Measurements from ENCODE around the gene SUSD1.
"Not testable (repeated sequence)": the region's sequence is repeated elsewhere in the genome, so short reads cannot be mapped to it uniquely, and the experiment has no call there.

The SUSD1 gene

DNA sequence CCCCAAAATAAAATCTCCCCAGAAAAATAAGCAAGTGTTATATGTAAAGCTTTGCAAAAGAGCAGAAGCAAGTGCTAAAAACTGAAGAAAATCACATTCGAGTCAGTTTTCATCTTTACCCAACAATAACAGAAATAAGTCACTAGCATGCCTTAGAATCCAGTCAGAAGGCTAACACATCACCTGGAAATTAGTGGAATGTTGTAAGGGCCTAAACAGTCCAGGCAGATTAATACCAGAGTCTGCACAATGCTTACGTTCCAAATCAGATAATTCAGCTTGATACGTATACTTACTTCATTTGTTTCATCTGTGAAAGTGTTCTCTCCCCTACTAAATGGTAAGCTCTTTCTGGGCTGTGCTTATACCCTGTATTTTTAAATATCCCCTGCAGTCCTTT, 42.7 kb downstream of the SUSD1 start:
- no peak for DNase-seq (ENCODE audit: low read depth in 2 of 3, low spot score in 2 of 3)

- no peak for DNase-seq (ENCODE audit: low read depth in 2 of 3, low spot score in 2 of 3)
Observed at GRCh38 chr9:112130997-112131396, 44.1 kb downstream of the SUSD1 start.

DNA sequence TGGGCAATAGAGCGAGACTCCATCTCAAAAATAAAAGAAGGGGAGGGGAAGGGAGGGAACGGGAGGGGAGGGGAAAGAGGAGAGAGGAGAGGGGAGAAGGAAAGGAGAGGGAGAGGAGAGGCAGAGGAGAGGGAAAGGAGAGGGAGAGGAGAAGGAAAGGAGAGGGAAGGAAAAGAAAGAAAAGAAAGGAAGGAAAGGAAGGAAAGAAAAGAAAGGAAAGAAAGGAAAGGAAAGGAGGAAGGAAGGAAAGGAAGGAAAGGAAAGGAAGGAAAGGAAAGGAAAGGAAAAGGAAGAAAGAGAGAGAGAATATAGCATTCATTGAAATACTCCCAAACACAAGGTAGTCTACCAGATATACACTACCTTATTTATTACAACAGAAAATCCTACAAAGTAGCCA, 44.8 kb downstream of the SUSD1 start:
- no peak for DNase-seq (ENCODE audit: low read depth in 2 of 3, low spot score in 2 of 3)

GRCh38 chr9:112129246-112129645, 45.9 kb downstream of the SUSD1 start:
- DNase-seq (ENCODE audit: low read depth in 2 of 3, low spot score in 2 of 3), result no peak

- not testable (repeated sequence) for DNase-seq (ENCODE audit: low read depth in 2 of 3, low spot score in 2 of 3)
Observed at GRCh38 chr9:112128399-112128798, 46.7 kb downstream of the SUSD1 start.

DNA sequence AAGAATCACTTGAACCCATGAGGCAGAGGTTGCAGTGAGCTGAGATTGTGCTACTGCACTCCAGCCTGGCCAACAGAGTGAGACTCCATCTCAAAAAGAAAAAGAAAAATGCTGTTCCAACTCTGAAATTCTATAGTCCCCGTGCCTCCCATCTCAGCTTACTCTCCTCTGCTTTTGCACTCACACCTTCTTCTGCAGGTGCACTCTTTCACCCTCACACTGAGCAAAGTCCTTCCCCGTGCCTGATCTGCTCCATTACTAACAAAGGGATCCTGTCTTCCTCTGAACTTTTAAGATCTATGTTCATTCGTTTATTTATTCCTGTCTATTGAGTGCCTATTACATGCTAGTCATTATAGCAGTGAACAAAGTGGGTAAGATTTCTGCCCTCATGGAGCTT, 47.8 kb downstream of the SUSD1 start:
- no peak for DNase-seq (ENCODE audit: low read depth in 2 of 3, low spot score in 2 of 3)

GRCh38 chr9:112125951-112126388, 49.1 kb downstream of the SUSD1 start:
- DNase-seq (ENCODE audit: low read depth in 2 of 3, low spot score in 2 of 3), result no peak

DNA sequence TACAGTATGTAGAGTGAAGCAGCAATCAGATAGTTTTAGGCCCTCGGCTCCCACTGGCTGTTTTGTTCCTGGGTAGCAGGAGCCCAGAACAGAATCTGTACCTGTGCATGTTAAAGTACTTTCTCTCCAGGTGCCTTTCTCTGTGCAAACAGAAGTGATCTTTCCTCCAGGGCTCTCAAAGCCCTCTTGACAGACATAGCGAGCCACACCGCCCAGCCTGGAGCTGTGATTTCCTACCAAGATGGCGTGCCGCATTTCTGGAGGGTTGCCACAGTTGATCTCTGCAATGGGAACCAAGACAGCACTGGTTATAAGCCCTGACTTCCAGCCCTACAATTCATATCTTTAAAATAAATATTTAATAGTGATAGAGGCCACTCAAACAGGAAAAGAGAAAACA, 50.9 kb downstream of the SUSD1 start:
- no peak for DNase-seq (ENCODE audit: low read depth in 2 of 3, low spot score in 2 of 3)

GRCh38 chr9:112121633-112122032, 53.5 kb downstream of the SUSD1 start:
- no peak for DNase-seq (ENCODE audit: low read depth in 2 of 3, low spot score in 2 of 3)

DNA sequence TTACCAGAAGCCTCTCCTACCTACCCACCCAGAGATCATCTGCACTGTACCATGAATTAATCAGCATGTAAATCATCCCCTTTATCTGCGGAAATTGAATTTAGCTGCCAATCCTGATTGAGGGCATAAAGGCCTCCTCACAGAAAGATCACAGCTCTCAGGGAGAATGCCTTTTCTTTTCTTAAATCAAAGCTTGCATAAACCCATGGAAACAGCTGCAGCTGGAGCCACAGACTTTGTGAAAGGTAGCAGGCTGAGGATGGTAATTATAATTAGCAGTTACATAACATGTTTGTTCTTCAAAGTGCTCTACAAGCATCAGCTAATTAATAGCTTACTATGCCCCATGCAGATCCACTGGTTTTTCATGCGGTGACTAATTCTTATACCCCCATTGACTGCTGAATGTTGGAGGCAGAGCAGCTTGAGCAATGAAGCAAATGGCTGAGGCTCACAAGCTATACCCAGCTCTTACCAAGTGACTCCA, 54.6 kb downstream of the SUSD1 start:
- no peak for DNase-seq (ENCODE audit: low read depth in 2 of 3, low spot score in 2 of 3)

GRCh38 chr9:112120030-112120341, 55.1 kb downstream of the SUSD1 start:
- no peak for DNase-seq (ENCODE audit: low read depth in 2 of 3, low spot score in 2 of 3)

DNA sequence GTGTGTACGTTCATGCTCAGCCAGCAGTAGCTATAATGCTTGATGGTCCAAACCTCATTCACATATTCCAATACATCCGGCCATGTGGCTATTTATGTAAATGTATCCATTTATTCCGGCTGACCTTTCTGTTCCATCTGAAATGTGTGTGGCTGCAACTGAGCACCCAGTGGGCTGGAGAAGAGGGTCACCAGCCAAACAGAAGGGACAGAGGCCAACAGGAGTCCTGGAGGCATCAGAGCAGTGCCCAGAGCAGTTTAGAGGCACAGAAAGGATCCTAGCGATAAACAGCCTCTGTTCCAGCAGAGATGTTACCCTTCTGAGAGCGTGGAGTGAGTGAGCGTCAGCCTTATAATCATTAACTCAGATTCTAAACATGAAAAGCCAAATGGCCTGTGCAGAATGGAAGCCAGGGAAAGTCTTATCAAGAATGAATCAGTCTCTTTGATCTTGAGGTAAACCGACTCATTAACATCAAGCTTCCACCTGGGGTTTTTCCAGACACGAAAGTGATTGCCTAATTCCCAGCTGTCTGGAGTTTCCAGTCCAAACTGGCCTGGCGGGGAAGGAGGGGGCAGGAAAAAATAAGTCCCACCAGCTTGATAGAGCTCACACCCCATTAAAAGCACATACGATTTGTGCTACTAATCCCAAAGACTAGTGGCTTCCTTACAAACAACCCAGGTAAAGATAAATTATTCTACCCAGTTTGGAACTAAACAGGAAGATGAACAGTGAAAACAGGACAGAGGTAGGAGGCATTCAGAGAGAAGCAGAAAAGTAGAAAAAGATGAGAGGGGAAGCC, 55.7 kb downstream of the SUSD1 start:
- DNase-seq (ENCODE audit: low read depth in 2 of 3, low spot score in 2 of 3), result no peak

GRCh38 chr9:112118009-112118408, 57.1 kb downstream of the SUSD1 start:
- DNase-seq (ENCODE audit: low read depth in 2 of 3, low spot score in 2 of 3), result no peak

DNA sequence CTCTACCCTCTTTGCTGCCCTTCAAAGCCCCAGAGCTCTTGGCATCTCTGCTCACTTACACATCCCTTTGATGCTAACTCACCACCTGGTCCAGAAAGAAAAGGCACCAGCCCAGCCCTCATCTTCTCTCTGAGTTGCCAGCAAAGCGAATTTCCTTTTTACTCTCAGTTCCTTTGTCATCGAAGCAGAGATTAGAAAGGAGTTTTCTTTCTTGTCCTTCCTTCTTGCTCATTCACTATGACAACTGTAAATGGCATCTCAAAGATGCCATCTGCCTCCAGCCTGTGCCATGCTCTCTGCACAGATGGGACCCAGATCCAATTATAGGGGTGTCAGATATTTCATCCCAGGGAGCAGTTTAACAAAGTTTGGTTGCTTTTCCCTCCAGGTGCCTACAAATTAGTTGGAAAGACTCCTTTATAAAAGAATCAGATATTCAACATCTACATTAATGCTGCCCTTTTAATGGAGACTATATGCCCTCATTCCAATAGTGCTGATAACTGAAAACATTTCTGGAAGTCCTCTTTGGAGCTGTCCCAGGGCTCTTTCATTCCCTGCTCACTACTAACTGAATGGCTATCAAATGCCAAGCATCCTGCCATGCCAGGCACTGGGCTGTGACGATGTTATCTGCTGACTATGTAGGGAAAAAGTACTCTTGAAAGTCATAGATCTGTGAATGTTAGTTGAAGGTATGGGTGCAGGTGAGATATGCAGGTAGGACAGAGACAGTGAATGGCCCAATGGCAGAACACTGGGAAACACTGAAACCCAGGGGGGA, 58.9 kb downstream of the SUSD1 start:
- no peak for DNase-seq (ENCODE audit: low read depth in 2 of 3, low spot score in 2 of 3)

- no peak for DNase-seq (ENCODE audit: low read depth in 2 of 3, low spot score in 2 of 3)
Observed at GRCh38 chr9:112115109-112115508, 60.0 kb downstream of the SUSD1 start.

- DNase-seq (ENCODE audit: low read depth in 2 of 3, low spot score in 2 of 3), result no peak
Observed at GRCh38 chr9:112112941-112113681, 62.0 kb downstream of the SUSD1 start.

DNA sequence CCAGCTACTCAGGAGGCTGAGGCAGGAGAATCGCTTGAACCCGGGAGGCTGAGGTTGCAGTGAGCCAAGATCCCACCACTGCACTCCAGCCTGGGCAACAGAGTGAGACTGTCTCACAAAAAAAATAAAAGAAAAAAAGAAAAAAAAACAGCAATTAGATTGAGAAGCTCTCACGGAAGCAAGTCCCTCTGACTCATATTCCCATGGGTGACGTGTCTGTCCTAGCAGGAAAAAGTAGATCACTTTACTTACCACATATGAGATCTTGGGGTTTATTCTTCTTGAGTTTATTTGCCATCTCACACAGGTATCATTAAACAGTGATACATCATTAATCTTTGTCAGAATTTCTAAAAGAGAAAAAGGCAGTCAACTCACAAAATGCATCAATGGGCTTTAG, 62.6 kb downstream of the SUSD1 start:
- no peak for DNase-seq (ENCODE audit: low read depth in 2 of 3, low spot score in 2 of 3)

DNA sequence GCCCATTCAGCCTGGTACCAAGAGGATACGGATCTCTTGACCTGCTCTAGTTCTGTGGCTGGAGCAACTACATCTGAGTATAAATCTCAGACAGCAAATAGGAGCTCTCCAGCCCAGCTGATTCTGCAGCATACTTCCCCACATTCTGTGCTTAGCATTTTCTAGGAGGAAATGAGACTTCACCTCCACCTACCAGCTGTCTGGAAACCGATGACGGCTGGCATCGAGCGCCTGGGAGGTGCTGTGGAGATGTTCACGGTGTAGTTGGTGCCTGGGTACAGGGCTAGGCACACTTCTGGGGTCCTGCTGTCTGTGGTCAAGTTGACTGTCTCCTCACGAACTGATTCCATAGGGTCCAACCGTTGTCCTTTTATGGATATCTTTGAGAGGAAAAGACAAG, 63.6 kb downstream of the SUSD1 start:
- DNase-seq (ENCODE audit: low read depth in 2 of 3, low spot score in 2 of 3), result no peak

GRCh38 chr9:112110777-112111113, 64.4 kb downstream of the SUSD1 start:
- no peak for DNase-seq (ENCODE audit: low read depth in 2 of 3, low spot score in 2 of 3)

GRCh38 chr9:112110094-112110776, 64.9 kb downstream of the SUSD1 start:
- no peak for DNase-seq (ENCODE audit: low read depth in 2 of 3, low spot score in 2 of 3)

GRCh38 chr9:112104901-112105300, 70.2 kb downstream of the SUSD1 start:
- DNase-seq (ENCODE audit: low read depth in 2 of 3, low spot score in 2 of 3), result no peak
